GM12864 (cell line): Measurements from ENCODE around the gene PLAC8L1.

Experiments
- DNase-seq: peaks from one replicate; pipeline ENCODE4 v3.0.0-alpha.2; 2011; ENCODE audit warnings: low read depth
- H3K4me3 ChIP-seq: 2 replicates; pipeline ENCODE4 v1.5.1; 2011; ENCODE audit warnings: mild to moderate bottlenecking, low read depth, low read length, control low read depth
- CTCF ChIP-seq: IDR thresholded peaks from 2 replicates; pipeline ENCODE4 v1.5.1; 2011; ENCODE audit warnings: low read depth, mild to moderate bottlenecking, moderate library complexity, low read length, control low read depth, inconsistent platforms; ENCODE audit errors: missing control alignments

Gene PLAC8L1

GRCh38 chr5:146103594-146103993, 1.8 kb downstream of the PLAC8L1 start:
- TF ChIP-seq CTCF, result no peak
- no peak for DNase-seq
- no peak overlapping the region for H3K4me3 ChIP-seq

DNA sequence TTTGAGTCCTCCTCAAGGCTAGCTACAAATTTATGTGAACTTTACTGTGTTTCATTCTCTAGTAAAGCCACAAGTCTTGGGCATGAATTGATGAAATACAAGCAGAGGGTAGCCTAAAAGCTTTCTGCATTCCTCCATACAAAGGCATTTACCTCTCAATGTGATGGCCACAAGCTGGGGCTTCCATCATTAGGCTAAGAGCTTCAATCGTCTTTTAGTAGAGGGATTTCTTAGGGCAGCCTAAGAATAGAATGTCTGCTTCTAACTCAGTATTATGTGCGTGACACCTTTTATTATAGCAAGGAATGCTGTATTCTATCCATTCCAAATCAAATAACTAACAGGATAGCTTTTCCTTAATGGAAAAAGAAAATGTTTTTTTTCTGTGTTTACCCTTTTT, 3.7 kb downstream of the PLAC8L1 start:
- DNase-seq, result no peak

DNA sequence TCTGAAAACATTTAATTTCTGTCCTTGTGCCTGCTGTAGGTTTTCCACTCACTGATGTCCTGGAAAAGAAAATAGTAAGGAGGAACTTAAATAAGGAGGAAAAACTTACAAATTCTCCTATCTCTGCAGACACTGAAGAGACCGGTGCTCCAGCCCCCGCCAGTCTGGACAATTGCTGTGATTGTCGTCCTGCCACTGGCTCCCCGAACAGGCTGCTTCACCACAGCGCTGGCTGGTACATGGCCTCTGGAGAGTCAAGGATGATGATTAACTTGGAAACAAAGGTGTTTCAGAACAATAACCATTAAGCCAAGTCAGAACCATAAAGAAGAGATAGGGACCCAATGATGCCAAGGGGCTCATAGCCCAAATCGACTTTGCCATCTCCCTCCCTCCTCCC, 7.3 kb downstream of the PLAC8L1 start:
- no peak for TF ChIP-seq CTCF
- H3K4me3 ChIP-seq, result no peak overlapping the region
- no peak for DNase-seq

More for the DNA sequence above, 3.7 kb downstream of the PLAC8L1 start:
- no peak for TF ChIP-seq CTCF
- no peak overlapping the region for H3K4me3 ChIP-seq

GRCh38 chr5:146091881-146092280, 13.5 kb downstream of the PLAC8L1 start:
- no peak for TF ChIP-seq CTCF
- H3K4me3 ChIP-seq, result no peak overlapping the region
- no peak for DNase-seq

- TF ChIP-seq CTCF, result no peak
- H3K4me3 ChIP-seq, result no peak overlapping the region
Observed at GRCh38 chr5:146089287-146089686, 16.1 kb downstream of the PLAC8L1 start.

GRCh38 chr5:146088098-146088497, 17.3 kb downstream of the PLAC8L1 start:
- DNase-seq, result no peak
- no peak overlapping the region for H3K4me3 ChIP-seq
- TF ChIP-seq CTCF, result no peak

More at GRCh38 chr5:146089287-146089686, 16.1 kb downstream of the PLAC8L1 start:
- no peak for DNase-seq

GRCh38 chr5:146084376-146084775, 21.0 kb downstream of the PLAC8L1 start:
- H3K4me3 ChIP-seq, result no peak overlapping the region
- no peak for TF ChIP-seq CTCF
- no peak for DNase-seq
